ENCODE results near the gene ADSS1.
"Not testable (repeated sequence)": the region's sequence is repeated elsewhere in the genome, so short reads cannot be mapped to it uniquely, and the experiment has no call there.

Gene ADSS1

DNA sequence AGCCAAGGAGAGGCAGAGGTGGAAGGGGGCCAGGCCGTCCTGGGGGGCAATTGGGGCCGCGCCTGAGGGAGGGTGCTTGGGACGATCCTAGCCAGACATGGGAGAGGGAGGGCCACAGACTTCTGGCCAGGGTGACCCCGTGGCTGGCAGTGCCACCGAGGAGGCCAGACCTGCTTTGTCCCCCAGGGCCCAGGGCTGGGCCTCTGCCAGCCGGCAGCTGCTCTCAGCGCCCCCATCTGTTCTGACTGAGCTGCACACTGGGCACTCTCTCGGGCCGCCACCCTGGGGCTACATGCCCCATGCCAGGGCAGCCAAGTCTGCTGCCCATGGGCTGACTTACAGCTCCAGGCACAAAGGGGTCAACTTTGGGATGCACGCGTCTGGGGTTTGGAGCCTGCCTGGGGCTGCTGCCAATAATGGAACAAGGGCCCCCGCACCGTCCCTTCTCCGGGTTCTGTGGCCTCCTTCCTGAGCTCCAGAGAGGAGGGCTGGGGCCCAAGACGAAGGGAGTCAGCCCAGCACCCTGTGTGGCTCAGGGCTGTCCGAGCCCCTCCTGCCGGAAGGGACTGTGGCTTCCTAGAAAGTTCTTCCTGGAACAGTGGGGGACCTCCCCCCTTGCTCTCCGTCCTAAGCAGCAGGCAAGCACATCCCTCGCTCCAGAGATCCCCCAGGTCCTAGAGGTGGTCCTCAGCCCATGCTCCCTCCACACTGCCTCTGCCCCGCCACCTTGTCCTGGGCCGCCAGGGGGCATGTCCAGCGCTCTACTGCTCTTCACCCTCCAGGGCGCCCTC is 1.1 kb downstream of the ADSS1 start:
- ChIA-PET CTCF (interaction anchor here (1.1 to 4.0 kb wide), 3 partner anchors 17 to 101 kb away, joined by 3 to 24 read pairs (median 6); no protein-coding TSS in a partner anchor), POLR2A (interaction anchor here (1.3 kb wide), 1 partner anchor 28 kb away, joined by 3 read pairs; the partner anchor contains the start of gene SIVA1)
- TF ChIP-seq, protein P1, sequence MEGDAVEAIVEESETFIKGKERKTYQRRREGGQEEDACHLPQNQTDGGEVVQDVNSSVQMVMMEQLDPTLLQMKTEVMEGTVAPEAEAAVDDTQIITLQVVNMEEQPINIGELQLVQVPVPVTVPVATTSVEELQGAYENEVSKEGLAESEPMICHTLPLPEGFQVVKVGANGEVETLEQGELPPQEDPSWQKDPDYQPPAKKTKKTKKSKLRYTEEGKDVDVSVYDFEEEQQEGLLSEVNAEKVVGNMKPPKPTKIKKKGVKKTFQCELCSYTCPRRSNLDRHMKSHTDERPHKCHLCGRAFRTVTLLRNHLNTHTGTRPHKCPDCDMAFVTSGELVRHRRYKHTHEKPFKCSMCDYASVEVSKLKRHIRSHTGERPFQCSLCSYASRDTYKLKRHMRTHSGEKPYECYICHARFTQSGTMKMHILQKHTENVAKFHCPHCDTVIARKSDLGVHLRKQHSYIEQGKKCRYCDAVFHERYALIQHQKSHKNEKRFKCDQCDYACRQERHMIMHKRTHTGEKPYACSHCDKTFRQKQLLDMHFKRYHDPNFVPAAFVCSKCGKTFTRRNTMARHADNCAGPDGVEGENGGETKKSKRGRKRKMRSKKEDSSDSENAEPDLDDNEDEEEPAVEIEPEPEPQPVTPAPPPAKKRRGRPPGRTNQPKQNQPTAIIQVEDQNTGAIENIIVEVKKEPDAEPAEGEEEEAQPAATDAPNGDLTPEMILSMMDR (IDR thresholded peaks at IDR 0.05; ENCODE audit: control extremely low read depth, extremely low read depth, low read depth, missing control alignments): no peak
- no peak for DNase-seq (ENCODE audit: extremely low spot score)

DNA sequence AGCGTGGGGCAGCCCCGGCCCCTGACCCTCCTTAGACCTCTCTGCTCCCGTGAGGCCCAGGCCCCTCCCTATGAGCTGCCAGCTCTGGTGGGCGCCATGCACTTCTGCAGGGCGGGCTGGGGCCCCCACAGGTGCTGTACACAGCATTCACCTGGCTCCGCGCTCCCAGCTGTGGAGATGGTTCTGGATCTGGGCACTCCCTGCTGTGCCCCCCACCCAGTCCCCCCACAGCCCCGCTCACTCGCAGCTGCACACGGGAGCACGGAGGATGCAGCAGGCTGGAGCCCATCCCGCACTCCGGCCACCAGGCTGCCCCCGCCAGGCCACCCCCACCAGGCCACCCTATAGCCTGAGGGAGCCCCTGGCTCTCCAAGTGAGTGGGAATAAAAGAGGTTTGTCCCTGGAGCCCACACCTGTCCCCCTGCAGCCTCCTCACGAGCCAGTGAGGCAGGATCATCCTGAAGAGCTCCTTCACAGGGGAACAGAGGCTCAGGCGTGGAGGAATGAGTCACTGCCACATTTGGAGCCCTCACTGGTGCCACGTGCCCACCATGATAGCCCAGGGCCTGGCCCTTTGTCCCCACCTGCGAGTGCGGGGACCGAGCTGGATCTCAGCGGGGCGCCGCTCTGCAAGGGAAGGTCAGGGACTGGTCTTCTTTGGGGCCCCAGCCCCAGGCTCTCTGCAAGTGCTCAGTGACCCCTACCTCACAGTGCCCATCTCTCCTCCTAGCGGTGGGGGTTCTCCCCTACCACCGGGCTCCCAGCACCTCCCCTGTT is 1.9 kb downstream of the ADSS1 start:
- TF ChIP-seq, protein P1 (IDR thresholded peaks at IDR 0.05; ENCODE audit: control extremely low read depth, extremely low read depth, low read depth, missing control alignments): no peak
- CTCF ChIA-PET: interaction anchor here (1.1 to 4.0 kb wide), 3 partner anchors 18 to 101 kb away, joined by 3 to 24 read pairs (median 6); no protein-coding TSS in a partner anchor
- POLR2A ChIA-PET: interaction anchor here (0.6 to 1.3 kb wide), 2 partner anchors 27 to 126 kb away, joined by 3 read pairs; partner anchors contain the start of gene SIVA1
- DNase-seq (ENCODE audit: extremely low spot score): no peak

GRCh38 chr14:104726600-104727451 is 2.8 kb downstream of the ADSS1 start:
- POLR2A ChIA-PET: interaction anchor here (1.3 kb wide), 1 partner anchor 26 kb away, joined by 3 read pairs; the partner anchor contains the start of gene SIVA1
- TF ChIP-seq, protein P1 (IDR thresholded peaks at IDR 0.05; ENCODE audit: control extremely low read depth, extremely low read depth, low read depth, missing control alignments): no peak
- no peak for DNase-seq (ENCODE audit: extremely low spot score)
- CTCF ChIA-PET: interaction anchor here (4.0 kb wide), 1 partner anchor 19 kb away, joined by 24 read pairs; no protein-coding TSS in a partner anchor

GRCh38 chr14:104728631-104729030 is 4.6 kb downstream of the ADSS1 start:
- TF ChIP-seq, protein P1 (IDR thresholded peaks at IDR 0.05; ENCODE audit: control extremely low read depth, extremely low read depth, low read depth, missing control alignments): no peak
- ChIA-PET CTCF (interaction anchor here (1.6 kb wide), 1 partner anchor 40 kb away, joined by 4 read pairs; no protein-coding TSS in a partner anchor), POLR2A (no interaction called here)
- no peak for DNase-seq (ENCODE audit: extremely low spot score)

DNA sequence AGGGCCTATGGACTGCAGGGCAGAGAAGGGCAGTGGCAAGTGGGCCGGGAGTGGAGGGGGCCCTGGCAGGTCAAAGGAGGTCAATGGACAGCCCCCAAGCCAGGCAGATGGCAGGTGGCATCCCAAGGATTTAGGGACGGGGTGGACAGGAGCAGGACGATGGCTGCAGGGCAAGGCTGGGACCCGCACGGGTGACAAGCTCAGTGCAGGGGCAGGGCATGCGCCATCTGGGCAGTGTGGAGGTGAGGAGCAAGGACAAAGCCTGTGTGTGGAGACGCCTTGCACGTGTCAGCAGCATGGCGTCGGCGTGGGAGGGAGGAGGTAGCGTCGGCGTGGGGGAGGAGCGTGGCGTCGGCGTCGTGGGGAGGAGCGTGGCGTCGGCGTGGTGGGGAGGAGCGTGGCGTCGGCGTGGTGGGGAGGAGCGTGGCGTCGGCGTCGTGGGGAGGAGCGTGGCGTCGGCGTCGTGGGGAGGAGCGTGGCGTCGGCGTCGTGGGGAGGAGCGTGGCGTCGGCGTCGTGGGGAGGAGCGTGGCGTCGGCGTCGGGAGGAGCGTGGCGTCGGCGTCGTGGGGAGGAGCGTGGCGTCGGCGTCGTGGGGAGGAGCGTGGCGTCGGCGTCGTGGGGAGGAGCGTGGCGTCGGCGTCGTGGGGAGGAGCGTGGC is 5.3 kb downstream of the ADSS1 start:
- DNase-seq (ENCODE audit: extremely low spot score); POLR2A ChIA-PET: not testable (repeated sequence)
- CTCF ChIA-PET: interaction anchor here (1.6 kb wide), 1 partner anchor 39 kb away, joined by 4 read pairs; no protein-coding TSS in a partner anchor

- ChIA-PET CTCF (no interaction called here), POLR2A (no interaction called here)
- no peak for DNase-seq (ENCODE audit: extremely low spot score)
- TF ChIP-seq, protein P1 (IDR thresholded peaks at IDR 0.05; ENCODE audit: control extremely low read depth, extremely low read depth, low read depth, missing control alignments): no peak
Measured at GRCh38 chr14:104729835-104730181, 5.8 kb downstream of the ADSS1 start.

Measured in GM10248 (cell line).